HEK293 (cell line): Measurements from ENCODE around the gene VAV3.

Experiments
- FEZF1 ChIP-seq: fragments of 450-650 bp; formaldehyde crosslinking; IDR thresholded peaks from 2 replicates; pipeline ENCODE4 v1.5.1; 2016; ENCODE audit warnings: missing biosample characterization, missing genetic modification characterization
- GFI1B ChIP-seq: fragments of 450-650 bp; formaldehyde crosslinking; IDR thresholded peaks from 2 replicates; pipeline ENCODE4 v1.5.1; 2016; ENCODE audit warnings: missing biosample characterization, missing genetic modification characterization
- GLIS1 ChIP-seq: fragments of 450-650 bp; formaldehyde crosslinking; IDR thresholded peaks from 2 replicates; pipeline ENCODE4 v1.5.1; 2016; ENCODE audit warnings: missing biosample characterization, missing genetic modification characterization
- MZF1 ChIP-seq: fragments of 450-650 bp; formaldehyde crosslinking; IDR thresholded peaks from 2 replicates; pipeline ENCODE4 v1.5.1; 2017; ENCODE audit warnings: missing biosample characterization, missing genetic modification characterization, borderline replicate concordance
- REST ChIP-seq: fragments of 450-650 bp; formaldehyde crosslinking; IDR thresholded peaks from 2 replicates; pipeline ENCODE4 v1.5.1; 2016; ENCODE audit warnings: missing biosample characterization, missing genetic modification characterization
- SETDB1 ChIP-seq: IDR thresholded peaks from one replicate; pipeline ENCODE4 v1.6.1; 2017; ENCODE audit warnings: mild to moderate bottlenecking, low read length, moderate library complexity, mixed read lengths; ENCODE audit not compliant: insufficient read length
- ZBTB48 ChIP-seq: fragments of 450-650 bp; formaldehyde crosslinking; IDR thresholded peaks from 2 replicates; pipeline ENCODE4 v1.5.1; 2016; ENCODE audit warnings: missing biosample characterization, missing genetic modification characterization
- ZBTB8A ChIP-seq: fragments of 450-650 bp; formaldehyde crosslinking; IDR thresholded peaks from 2 replicates; pipeline ENCODE4 v1.5.1; 2016; ENCODE audit warnings: missing biosample characterization, missing genetic modification characterization
- ZFP41 ChIP-seq: fragments of 450-650 bp; formaldehyde crosslinking; IDR thresholded peaks from 2 replicates; pipeline ENCODE4 v1.5.1; 2016; ENCODE audit warnings: missing biosample characterization, missing genetic modification characterization, borderline replicate concordance
- ZNF146 ChIP-seq: fragments of 450-650 bp; formaldehyde crosslinking; IDR thresholded peaks from 2 replicates; pipeline ENCODE4 v1.5.1; 2016; ENCODE audit warnings: missing biosample characterization, missing genetic modification characterization
- ZNF157 ChIP-seq: fragments of 450-650 bp; formaldehyde crosslinking; IDR thresholded peaks from 2 replicates; pipeline ENCODE4 v1.5.1; 2016; ENCODE audit warnings: missing biosample characterization, missing genetic modification characterization
- ZNF184 ChIP-seq: fragments of 450-650 bp; IDR thresholded peaks from 2 replicates; pipeline ENCODE4 v1.5.1; 2018; ENCODE audit warnings: missing biosample characterization, mild to moderate bottlenecking, missing genetic modification characterization
- ZNF2 ChIP-seq: fragments of 450-650 bp; formaldehyde crosslinking; IDR thresholded peaks from 2 replicates; pipeline ENCODE4 v1.5.1; 2016; ENCODE audit warnings: missing biosample characterization, missing genetic modification characterization
- ZNF239 ChIP-seq: fragments of 450-650 bp; formaldehyde crosslinking; IDR thresholded peaks from 2 replicates; pipeline ENCODE4 v1.5.1; 2016; ENCODE audit warnings: missing biosample characterization, missing genetic modification characterization
- ZNF24 ChIP-seq: fragments of 450-650 bp; formaldehyde crosslinking; IDR thresholded peaks from 2 replicates; pipeline ENCODE4 v1.5.1; 2016; ENCODE audit warnings: missing biosample characterization, missing genetic modification characterization
- ZNF394 ChIP-seq: fragments of 450-650 bp; formaldehyde crosslinking; IDR thresholded peaks from 2 replicates; pipeline ENCODE4 v1.5.1; 2016; ENCODE audit warnings: missing biosample characterization, missing genetic modification characterization, mild to moderate bottlenecking, moderate library complexity, borderline replicate concordance
- ZNF558 ChIP-seq: fragments of 450-650 bp; formaldehyde crosslinking; IDR thresholded peaks from 2 replicates; pipeline ENCODE4 v1.5.1; 2016; ENCODE audit warnings: missing biosample characterization, missing genetic modification characterization
- ZNF561 ChIP-seq: fragments of 450-650 bp; IDR thresholded peaks from 2 replicates; pipeline ENCODE4 v1.5.1; 2018; ENCODE audit warnings: missing biosample characterization, missing genetic modification characterization, borderline replicate concordance
- ZNF580 ChIP-seq: fragments of 450-650 bp; formaldehyde crosslinking; IDR thresholded peaks from 2 replicates; pipeline ENCODE4 v1.5.1; 2016; ENCODE audit warnings: missing biosample characterization, missing genetic modification characterization
- ZNF670 ChIP-seq: fragments of 450-650 bp; formaldehyde crosslinking; IDR thresholded peaks from 2 replicates; pipeline ENCODE4 v1.5.1; 2016; ENCODE audit warnings: missing biosample characterization, missing genetic modification characterization, low read depth
- ZNF76 ChIP-seq: fragments of 450-650 bp; formaldehyde crosslinking; IDR thresholded peaks from 2 replicates; pipeline ENCODE4; 2016; ENCODE audit warnings: low read depth, missing biosample characterization, missing genetic modification characterization, borderline replicate concordance
- ZNF843 ChIP-seq: fragments of 450-650 bp; formaldehyde crosslinking; IDR thresholded peaks from 2 replicates; pipeline ENCODE4 v1.5.1; 2016; ENCODE audit warnings: missing biosample characterization, missing genetic modification characterization
- ZSCAN23 ChIP-seq: fragments of 450-650 bp; formaldehyde crosslinking; IDR thresholded peaks from 2 replicates; pipeline ENCODE4 v1.5.1; 2016; ENCODE audit warnings: missing biosample characterization, missing genetic modification characterization
- TF ChIP-seq, protein P1 (sequence below): fragments of 450-650 bp; formaldehyde crosslinking; IDR thresholded peaks from 2 replicates; pipeline ENCODE4 v1.5.1; 2016; ENCODE audit warnings: missing biosample characterization, missing genetic modification characterization, borderline replicate concordance
- TF ChIP-seq, protein P2 (sequence below): fragments of 450-650 bp; formaldehyde crosslinking; IDR thresholded peaks from 2 replicates; pipeline ENCODE4 v1.5.1; 2016; ENCODE audit warnings: missing biosample characterization, missing genetic modification characterization
- TF ChIP-seq, protein P3 (sequence below): fragments of 450-650 bp; formaldehyde crosslinking; IDR thresholded peaks from 2 replicates; pipeline ENCODE4 v1.5.1; 2016; ENCODE audit warnings: missing biosample characterization, missing genetic modification characterization
- TF ChIP-seq, protein P4 (sequence below): fragments of 450-650 bp; formaldehyde crosslinking; optimal IDR thresholded peaks from 2 replicates; pipeline ENCODE3; 2016; ENCODE audit warnings: missing biosample characterization, mild to moderate bottlenecking, missing genetic modification characterization

Gene VAV3

DNA sequence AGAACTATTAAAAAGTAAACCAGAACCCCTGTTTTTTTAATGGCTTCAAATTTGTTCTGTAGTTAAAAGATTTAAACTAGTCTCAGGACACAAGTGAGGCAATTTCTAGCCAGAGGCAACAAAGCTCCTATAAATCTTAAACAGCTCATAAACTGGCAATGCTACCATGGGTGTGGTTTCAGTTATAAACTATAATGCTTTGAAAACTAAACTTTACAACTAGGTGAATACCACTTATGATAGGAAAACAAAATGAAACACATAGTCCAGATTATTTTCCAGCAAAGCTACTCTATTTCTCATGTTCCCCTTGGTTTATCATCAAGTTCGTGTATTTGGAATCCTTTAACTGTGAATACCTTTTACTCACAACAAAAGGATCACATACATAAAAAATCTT lies 282.5 kb downstream of the VAV3 start (continued):
- TF ChIP-seq ZNF239 (no peak), REST (tag by site-specific recombination) (no peak), ZNF394 (tag by site-specific recombination) (peak; percentile 77), ZNF24 (no peak), MZF1 (tag by site-specific recombination) (peak; percentile 28; the same call in 1 of the 2 replicates), ZBTB8A (tag by site-specific recombination) (peak; percentile 40; the same call in 1 of the 2 replicates), ZBTB48 (tag by site-specific recombination) (no peak), ZNF843 (tag by site-specific recombination) (peak; percentile 96), ZNF2 (tag by site-specific recombination) (0 out of 2 replicates have a peak, but pooled peaks have one; percentile 39), ZNF184 (tag by site-specific recombination) (no peak), ZSCAN23 (tag by site-specific recombination) (no peak), ZNF146 (no peak), ZNF580 (tag by site-specific recombination) (peak; percentile 98), FEZF1 (tag by site-specific recombination) (peak; percentile 90), ZNF670 (no peak), ZNF157 (tag by site-specific recombination) (no peak), ZNF76 (tag by site-specific recombination) (no peak), GLIS1 (tag by site-specific recombination) (no peak), ZNF561 (tag by site-specific recombination) (peak; percentile 80), GFI1B (peak; percentile 77; the same call in 1 of the 2 replicates), ZFP41 (tag by site-specific recombination) (no peak), SETDB1 (no peak), ZNF558 (tag by site-specific recombination) (no peak)
- TF ChIP-seq, protein P1, sequence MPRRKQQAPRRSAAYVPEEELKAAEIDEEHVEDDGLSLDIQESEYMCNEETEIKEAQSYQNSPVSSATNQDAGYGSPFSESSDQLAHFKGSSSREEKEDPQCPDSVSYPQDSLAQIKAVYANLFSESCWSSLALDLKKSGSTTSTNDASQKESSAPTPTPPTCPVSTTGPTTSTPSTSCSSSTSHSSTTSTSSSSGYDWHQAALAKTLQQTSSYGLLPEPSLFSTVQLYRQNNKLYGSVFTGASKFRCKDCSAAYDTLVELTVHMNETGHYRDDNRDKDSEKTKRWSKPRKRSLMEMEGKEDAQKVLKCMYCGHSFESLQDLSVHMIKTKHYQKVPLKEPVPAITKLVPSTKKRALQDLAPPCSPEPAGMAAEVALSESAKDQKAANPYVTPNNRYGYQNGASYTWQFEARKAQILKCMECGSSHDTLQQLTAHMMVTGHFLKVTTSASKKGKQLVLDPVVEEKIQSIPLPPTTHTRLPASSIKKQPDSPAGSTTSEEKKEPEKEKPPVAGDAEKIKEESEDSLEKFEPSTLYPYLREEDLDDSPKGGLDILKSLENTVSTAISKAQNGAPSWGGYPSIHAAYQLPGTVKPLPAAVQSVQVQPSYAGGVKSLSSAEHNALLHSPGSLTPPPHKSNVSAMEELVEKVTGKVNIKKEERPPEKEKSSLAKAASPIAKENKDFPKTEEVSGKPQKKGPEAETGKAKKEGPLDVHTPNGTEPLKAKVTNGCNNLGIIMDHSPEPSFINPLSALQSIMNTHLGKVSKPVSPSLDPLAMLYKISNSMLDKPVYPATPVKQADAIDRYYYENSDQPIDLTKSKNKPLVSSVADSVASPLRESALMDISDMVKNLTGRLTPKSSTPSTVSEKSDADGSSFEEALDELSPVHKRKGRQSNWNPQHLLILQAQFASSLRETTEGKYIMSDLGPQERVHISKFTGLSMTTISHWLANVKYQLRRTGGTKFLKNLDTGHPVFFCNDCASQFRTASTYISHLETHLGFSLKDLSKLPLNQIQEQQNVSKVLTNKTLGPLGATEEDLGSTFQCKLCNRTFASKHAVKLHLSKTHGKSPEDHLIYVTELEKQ (tag by site-specific recombination): peak; percentile 76; the same call in 1 of the 2 replicates
- TF ChIP-seq, protein P2, sequence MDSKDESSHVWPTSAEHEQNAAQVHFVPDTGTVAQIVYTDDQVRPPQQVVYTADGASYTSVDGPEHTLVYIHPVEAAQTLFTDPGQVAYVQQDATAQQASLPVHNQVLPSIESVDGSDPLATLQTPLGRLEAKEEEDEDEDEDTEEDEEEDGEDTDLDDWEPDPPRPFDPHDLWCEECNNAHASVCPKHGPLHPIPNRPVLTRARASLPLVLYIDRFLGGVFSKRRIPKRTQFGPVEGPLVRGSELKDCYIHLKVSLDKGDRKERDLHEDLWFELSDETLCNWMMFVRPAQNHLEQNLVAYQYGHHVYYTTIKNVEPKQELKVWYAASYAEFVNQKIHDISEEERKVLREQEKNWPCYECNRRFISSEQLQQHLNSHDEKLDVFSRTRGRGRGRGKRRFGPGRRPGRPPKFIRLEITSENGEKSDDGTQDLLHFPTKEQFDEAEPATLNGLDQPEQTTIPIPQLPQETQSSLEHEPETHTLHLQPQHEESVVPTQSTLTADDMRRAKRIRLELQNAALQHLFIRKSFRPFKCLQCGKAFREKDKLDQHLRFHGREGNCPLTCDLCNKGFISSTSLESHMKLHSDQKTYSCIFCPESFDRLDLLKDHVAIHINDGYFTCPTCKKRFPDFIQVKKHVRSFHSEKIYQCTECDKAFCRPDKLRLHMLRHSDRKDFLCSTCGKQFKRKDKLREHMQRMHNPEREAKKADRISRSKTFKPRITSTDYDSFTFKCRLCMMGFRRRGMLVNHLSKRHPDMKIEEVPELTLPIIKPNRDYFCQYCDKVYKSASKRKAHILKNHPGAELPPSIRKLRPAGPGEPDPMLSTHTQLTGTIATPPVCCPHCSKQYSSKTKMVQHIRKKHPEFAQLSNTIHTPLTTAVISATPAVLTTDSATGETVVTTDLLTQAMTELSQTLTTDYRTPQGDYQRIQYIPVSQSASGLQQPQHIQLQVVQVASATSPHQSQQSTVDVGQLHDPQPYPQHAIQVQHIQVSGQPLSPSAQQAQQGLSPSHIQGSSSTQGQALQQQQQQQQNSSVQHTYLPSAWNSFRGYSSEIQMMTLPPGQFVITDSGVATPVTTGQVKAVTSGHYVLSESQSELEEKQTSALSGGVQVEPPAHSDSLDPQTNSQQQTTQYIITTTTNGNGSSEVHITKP: no peak
- TF ChIP-seq, protein P3, sequence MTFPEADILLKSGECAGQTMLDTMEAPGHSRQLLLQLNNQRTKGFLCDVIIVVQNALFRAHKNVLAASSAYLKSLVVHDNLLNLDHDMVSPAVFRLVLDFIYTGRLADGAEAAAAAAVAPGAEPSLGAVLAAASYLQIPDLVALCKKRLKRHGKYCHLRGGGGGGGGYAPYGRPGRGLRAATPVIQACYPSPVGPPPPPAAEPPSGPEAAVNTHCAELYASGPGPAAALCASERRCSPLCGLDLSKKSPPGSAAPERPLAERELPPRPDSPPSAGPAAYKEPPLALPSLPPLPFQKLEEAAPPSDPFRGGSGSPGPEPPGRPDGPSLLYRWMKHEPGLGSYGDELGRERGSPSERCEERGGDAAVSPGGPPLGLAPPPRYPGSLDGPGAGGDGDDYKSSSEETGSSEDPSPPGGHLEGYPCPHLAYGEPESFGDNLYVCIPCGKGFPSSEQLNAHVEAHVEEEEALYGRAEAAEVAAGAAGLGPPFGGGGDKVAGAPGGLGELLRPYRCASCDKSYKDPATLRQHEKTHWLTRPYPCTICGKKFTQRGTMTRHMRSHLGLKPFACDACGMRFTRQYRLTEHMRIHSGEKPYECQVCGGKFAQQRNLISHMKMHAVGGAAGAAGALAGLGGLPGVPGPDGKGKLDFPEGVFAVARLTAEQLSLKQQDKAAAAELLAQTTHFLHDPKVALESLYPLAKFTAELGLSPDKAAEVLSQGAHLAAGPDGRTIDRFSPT (tag by site-specific recombination): no peak
- TF ChIP-seq, protein P4, sequence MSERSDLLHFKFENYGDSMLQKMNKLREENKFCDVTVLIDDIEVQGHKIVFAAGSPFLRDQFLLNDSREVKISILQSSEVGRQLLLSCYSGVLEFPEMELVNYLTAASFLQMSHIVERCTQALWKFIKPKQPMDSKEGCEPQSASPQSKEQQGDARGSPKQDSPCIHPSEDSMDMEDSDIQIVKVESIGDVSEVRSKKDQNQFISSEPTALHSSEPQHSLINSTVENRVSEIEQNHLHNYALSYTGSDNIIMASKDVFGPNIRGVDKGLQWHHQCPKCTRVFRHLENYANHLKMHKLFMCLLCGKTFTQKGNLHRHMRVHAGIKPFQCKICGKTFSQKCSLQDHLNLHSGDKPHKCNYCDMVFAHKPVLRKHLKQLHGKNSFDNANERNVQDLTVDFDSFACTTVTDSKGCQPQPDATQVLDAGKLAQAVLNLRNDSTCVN (tag by site-specific recombination): no peak
